Mesendoderm (in vitro differentiated cells): Measurements from ENCODE around the gene RBKS.

ENCODE experiments used
- DNase-seq: peaks from one replicate; pipeline ENCODE4 v3.0.0; 2013
- H2AK5ac ChIP-seq: 2 replicates; pipeline ENCODE4 v1.6.1; 2013; ENCODE audit warnings: low read length, inconsistent platforms
- H2BK120ac ChIP-seq: 2 replicates; pipeline ENCODE4 v1.6.1; 2013; ENCODE audit warnings: low read depth, mild to moderate bottlenecking, low read length, moderate library complexity, mixed read lengths
- H2BK15ac ChIP-seq: replicated peaks from 2 replicates; pipeline ENCODE4 v1.6.1; 2013; ENCODE audit warnings: low read depth, mild to moderate bottlenecking, moderate library complexity
- H2BK5ac ChIP-seq: 2 replicates; pipeline ENCODE4 v1.6.1; 2013; ENCODE audit warnings: low read length, inconsistent platforms
- H3K18ac ChIP-seq: 2 replicates; pipeline ENCODE4 v1.6.1; 2013; ENCODE audit warnings: mild to moderate bottlenecking, low read length, mixed read lengths
- H3K23ac ChIP-seq: one replicate; pipeline ENCODE4 v1.6.1; 2013; ENCODE audit warnings: low read length
- H3K27ac ChIP-seq: 2 replicates; pipeline ENCODE4 v1.5.1; 2013; ENCODE audit warnings: low read depth, mild to moderate bottlenecking, inconsistent platforms, low read length, moderate library complexity
- H3K27me3 ChIP-seq: 2 replicates; pipeline ENCODE4 v1.6.1; 2013; ENCODE audit warnings: low read length, control low read depth, mild to moderate bottlenecking, inconsistent platforms; ENCODE audit not compliant: insufficient read depth, poor library complexity
- H3K36me3 ChIP-seq: 2 replicates; pipeline ENCODE4 v1.6.1; 2013; ENCODE audit warnings: low read length, inconsistent platforms; ENCODE audit not compliant: control insufficient read depth, insufficient read depth
- H3K4ac ChIP-seq: one replicate; pipeline ENCODE4 v1.6.1; 2013; ENCODE audit warnings: low read depth, mild to moderate bottlenecking, low read length, moderate library complexity
- H3K4me1 ChIP-seq: 2 replicates; pipeline ENCODE4 v1.6.1; 2013; ENCODE audit warnings: low read depth, low read length, inconsistent platforms; ENCODE audit not compliant: control insufficient read depth
- H3K4me2 ChIP-seq: 2 replicates; pipeline ENCODE4 v1.6.1; 2013; ENCODE audit warnings: low read length
- H3K4me3 ChIP-seq: 2 replicates; pipeline ENCODE4 v1.5.1; 2013; ENCODE audit warnings: mild to moderate bottlenecking, low read length
- H3K56ac ChIP-seq: one replicate; pipeline ENCODE4 v1.6.1; 2013; ENCODE audit warnings: low read length
- H3K79me1 ChIP-seq: 2 replicates; pipeline ENCODE4 v1.6.1; 2013; ENCODE audit warnings: low read length, inconsistent platforms
- H3K79me2 ChIP-seq: 2 replicates; pipeline ENCODE4 v1.6.1; 2013; ENCODE audit warnings: mild to moderate bottlenecking, low read length; ENCODE audit not compliant: control insufficient read depth, insufficient read depth
- H3K9ac ChIP-seq: 2 replicates; pipeline ENCODE4 v1.6.1; 2013; ENCODE audit warnings: low read length, inconsistent platforms
- H4K5ac ChIP-seq: one replicate; pipeline ENCODE4 v1.6.1; 2013; ENCODE audit warnings: low read length
- H4K8ac ChIP-seq: one replicate; pipeline ENCODE4 v1.6.1; 2013; ENCODE audit warnings: low read depth, mild to moderate bottlenecking, control low read depth, low read length, moderate library complexity
- WGBS: extraction: QIAGEN DNeasy Blood & Tissue Kit; methylation state at CpG from one replicate; pipeline ENCODE4 v1.1.7; 2013; ENCODE audit warnings: low lambda C conversion rate, missing lambda C conversion rate; ENCODE audit not compliant: insufficient coverage; ENCODE audit errors: extremely low coverage; 5-methylcytosine and 5-hydroxymethylcytosine counted together

RBKS gene

GRCh38 chr2:27737676-27738348 is 152.4 kb downstream of the RBKS start:
- Histone ChIP-seq H3K9ac (no peak overlapping the region), H2AK5ac (no peak overlapping the region), H3K56ac (no peak overlapping the region), H3K18ac (no peak overlapping the region), H3K27me3 (no peaks in the 10 kb centered on the region), H3K27ac (no peak overlapping the region), H3K79me2 (no peaks in the 10 kb centered on the region), H3K4me2 (no peak overlapping the region), H3K4me3 (no peak overlapping the region), H3K36me3 (no peaks in the 10 kb centered on the region), H4K5ac (no peak overlapping the region), H4K8ac (no peak overlapping the region), H3K79me1 (no peaks in the 10 kb centered on the region), H3K4ac (no peak overlapping the region), H2BK15ac (no peak overlapping the region), H3K4me1 (no peaks in the 10 kb centered on the region), H3K23ac (no peak overlapping the region), H2BK120ac (no peak overlapping the region), H2BK5ac (no peak overlapping the region)
- no peak for DNase-seq
- WGBS, result no CpG with 5 or more reads among the region's 7 CpGs

GRCh38 chr2:27736890-27737204 is 153.3 kb downstream of the RBKS start:
- H3K79me1 ChIP-seq, result no peaks in the 10 kb centered on the region

GRCh38 chr2:27736031-27736889 is 153.9 kb downstream of the RBKS start:
- DNase-seq, result no peak
- H3K79me1 ChIP-seq, result no peaks in the 10 kb centered on the region
- WGBS, result no CpG with 5 or more reads among the region's 10 CpGs

More at GRCh38 chr2:27736890-27737204, 153.3 kb downstream of the RBKS start:
- no peak overlapping the region for H4K5ac ChIP-seq
- H3K4me3 ChIP-seq, result no peak overlapping the region
- no peak overlapping the region for H3K4ac ChIP-seq
- H4K8ac ChIP-seq, result no peak overlapping the region
- no peak overlapping the region for H3K9ac ChIP-seq
- no peak overlapping the region for H3K18ac ChIP-seq
- H3K36me3 ChIP-seq, result no peaks in the 10 kb centered on the region
- DNase-seq, result no peak
- H2AK5ac ChIP-seq, result no peak overlapping the region
- no peak overlapping the region for H3K56ac ChIP-seq
- no peaks in the 10 kb centered on the region for H3K27me3 ChIP-seq
- no peaks in the 10 kb centered on the region for H3K79me2 ChIP-seq
- no peaks in the 10 kb centered on the region for H3K4me1 ChIP-seq
- no peak overlapping the region for H2BK5ac ChIP-seq
- no peak overlapping the region for H2BK15ac ChIP-seq
- H3K27ac ChIP-seq, result no peak overlapping the region
- no peak overlapping the region for H3K4me2 ChIP-seq
- no CpG with 5 or more reads among the region's 6 CpGs for WGBS
- no peak overlapping the region for H3K23ac ChIP-seq
- no peak overlapping the region for H2BK120ac ChIP-seq

GRCh38 chr2:27735263-27735904 is 154.8 kb downstream of the RBKS start:
- H3K27me3 ChIP-seq, result no peaks in the 10 kb centered on the region
- H3K4ac ChIP-seq, result peak overlapping the region; percentile 4
- peak overlapping the region; percentile 37 for H3K4me3 ChIP-seq
- no peak overlapping the region for H4K8ac ChIP-seq
- H2BK120ac ChIP-seq, result no peak overlapping the region
- H3K79me2 ChIP-seq, result no peaks in the 10 kb centered on the region
- H3K4me2 ChIP-seq, result peak overlapping the region; percentile 73
- H4K5ac ChIP-seq, result no peak overlapping the region
- no peaks in the 10 kb centered on the region for H3K36me3 ChIP-seq
- peak overlapping the region; percentile 88 for H3K56ac ChIP-seq
- no peak overlapping the region for H3K23ac ChIP-seq
- H2BK5ac ChIP-seq, result no peak overlapping the region
- no CpG with 5 or more reads among the region's 51 CpGs for WGBS
- DNase-seq, result peak; percentile 73
- peak overlapping the region; percentile 35 for H3K18ac ChIP-seq
- H3K27ac ChIP-seq, result no peak overlapping the region
- H3K79me1 ChIP-seq, result no peaks in the 10 kb centered on the region
- no peak overlapping the region for H2BK15ac ChIP-seq
- no peak overlapping the region for H2AK5ac ChIP-seq
- peak overlapping the region; percentile 76 for H3K9ac ChIP-seq
- H3K4me1 ChIP-seq, result no peaks in the 10 kb centered on the region

More at GRCh38 chr2:27736031-27736889, 153.9 kb downstream of the RBKS start:
- Histone ChIP-seq H3K4me3 (no peak overlapping the region), H3K23ac (peak overlapping the region; percentile 86), H2BK120ac (no peak overlapping the region), H2BK15ac (no peak overlapping the region), H3K4me2 (no peak overlapping the region), H3K27me3 (no peaks in the 10 kb centered on the region), H3K27ac (no peak overlapping the region), H2BK5ac (no peak overlapping the region), H3K4me1 (no peaks in the 10 kb centered on the region), H3K56ac (peak overlapping the region; percentile 88), H3K36me3 (no peaks in the 10 kb centered on the region), H3K79me2 (no peaks in the 10 kb centered on the region), H4K8ac (no peak overlapping the region), H3K4ac (peak overlapping the region; percentile 4), H3K9ac (peak overlapping the region; percentile 76), H4K5ac (no peak overlapping the region), H2AK5ac (no peak overlapping the region), H3K18ac (peak overlapping the region; percentile 35)

GRCh38 chr2:27734305-27734704 is 155.9 kb downstream of the RBKS start:
- H3K4me3 ChIP-seq, result no peak overlapping the region
- H4K5ac ChIP-seq, result no peak overlapping the region
- H3K18ac ChIP-seq, result no peak overlapping the region
- H2BK120ac ChIP-seq, result no peak overlapping the region
- no peak overlapping the region for H3K56ac ChIP-seq
- no peaks in the 10 kb centered on the region for H3K4me1 ChIP-seq
- no peaks in the 10 kb centered on the region for H3K36me3 ChIP-seq
- H3K23ac ChIP-seq, result no peak overlapping the region
- no peak overlapping the region for H3K27ac ChIP-seq
- no peak overlapping the region for H3K4me2 ChIP-seq
- H3K79me1 ChIP-seq, result no peaks in the 10 kb centered on the region
- H2BK5ac ChIP-seq, result no peak overlapping the region
- H2AK5ac ChIP-seq, result no peak overlapping the region
- H3K4ac ChIP-seq, result no peak overlapping the region
- no CpG with 5 or more reads among the region's 1 CpG for WGBS
- no peaks in the 10 kb centered on the region for H3K79me2 ChIP-seq
- DNase-seq, result no peak
- H3K27me3 ChIP-seq, result no peaks in the 10 kb centered on the region
- H4K8ac ChIP-seq, result no peak overlapping the region
- H3K9ac ChIP-seq, result no peak overlapping the region
- no peak overlapping the region for H2BK15ac ChIP-seq
